Keratinocyte (primary cell): ENCODE measurements around the gene SEBOX. TPM values are rescaled to one million over a fixed set of nuclear protein-coding genes. Genes with fewer than 3 reads are reported as not detected.

ENCODE experiments used
- DNase-seq: peaks from one replicate; pipeline ENCODE4 v3.0.0-alpha.2; 2011; ENCODE audit warnings: low read depth, missing footprints, low spot score
- FAIRE-seq: peaks from 2 replicates; lab custom pipeline; 2011; peaks lifted over from hg19 to GRCh38; lab: Jason Lieb, UNC
- H2AFZ ChIP-seq: 2 replicates; pipeline ENCODE4 v1.6.0; 2012; ENCODE audit warnings: low read length, control low read depth, inconsistent platforms; ENCODE audit not compliant: control insufficient read depth
- H3K27ac ChIP-seq: 2 replicates; pipeline ENCODE4 v1.5.1; 2011; ENCODE audit warnings: low read length; ENCODE audit not compliant: control insufficient read depth, insufficient read depth
- H3K27me3 ChIP-seq: 3 replicates; pipeline ENCODE4 v1.6.0; 2011; ENCODE audit warnings: low read length; ENCODE audit not compliant: control insufficient read depth, insufficient read depth; ENCODE audit errors: extremely low read depth
- H3K36me3 ChIP-seq, 2 experiments: 2 replicates in 1 of 2; 3 replicates in 1 of 2; pipeline ENCODE4 v1.5.1; 2011; ENCODE audit warnings: low read length in 2 of 2, mild to moderate bottlenecking in 1 of 2; ENCODE audit not compliant: control insufficient read depth in 2 of 2, insufficient read depth in 2 of 2; ENCODE audit errors: extremely low read depth in 1 of 2
- H3K4me1 ChIP-seq: 3 replicates; pipeline ENCODE4 v1.5.1; 2011; ENCODE audit warnings: low read length; ENCODE audit not compliant: control insufficient read depth, insufficient read depth; ENCODE audit errors: extremely low read depth
- H3K4me2 ChIP-seq: 3 replicates; pipeline ENCODE4 v1.6.0; 2011; ENCODE audit warnings: low read depth, low read length; ENCODE audit not compliant: control insufficient read depth, insufficient read depth; ENCODE audit errors: extremely low read depth
- H3K4me3 ChIP-seq, 3 experiments: fragments of 200-600 bp in 1 of 3; sonication (generic) in 1 of 3; 2 replicates in 2 of 3; 3 replicates in 1 of 3; pipeline ENCODE4 v1.5.1; 2011 to 2016; ENCODE audit warnings: low read length in 3 of 3, mild to moderate bottlenecking in 3 of 3, control low read depth in 2 of 3, inconsistent platforms in 1 of 3, low read depth in 1 of 3, mixed read lengths in 1 of 3, mixed run types in 1 of 3, moderate library complexity in 1 of 3; ENCODE audit not compliant: control insufficient read depth in 2 of 3, insufficient read depth in 2 of 3; ENCODE audit errors: extremely low read depth in 1 of 3
- H3K79me2 ChIP-seq: 2 replicates; pipeline ENCODE4 v1.6.0; 2012; ENCODE audit warnings: low read length; ENCODE audit not compliant: control insufficient read depth, insufficient read depth
- H3K9ac ChIP-seq: 3 replicates; pipeline ENCODE4 v1.6.0; 2011; ENCODE audit warnings: low read length; ENCODE audit not compliant: control insufficient read depth, insufficient read depth; ENCODE audit errors: extremely low read depth
- H3K9me1 ChIP-seq: 3 replicates; pipeline ENCODE4 v1.6.0; 2011; ENCODE audit warnings: low read length; ENCODE audit not compliant: control insufficient read depth, insufficient read depth; ENCODE audit errors: extremely low read depth
- H3K9me3 ChIP-seq: 2 replicates; pipeline ENCODE4 v1.5.1; 2012; ENCODE audit warnings: low read depth, low read length; ENCODE audit not compliant: control insufficient read depth
- H4K20me1 ChIP-seq: 3 replicates; pipeline ENCODE4 v1.6.0; 2011; ENCODE audit warnings: low read length; ENCODE audit not compliant: control insufficient read depth, insufficient read depth; ENCODE audit errors: extremely low read depth
- CTCF ChIP-seq, 3 experiments: IDR thresholded peaks in 1 of 3; conservative IDR thresholded peaks in 1 of 3; optimal IDR thresholded peaks in 1 of 3; 2 replicates in 2 of 3; 3 replicates in 1 of 3; pipeline versions ENCODE3 to v1.5.1; 2011; ENCODE audit warnings: low read length in 3 of 3, mild to moderate bottlenecking in 3 of 3, moderate library complexity in 2 of 3, control low read depth in 1 of 3, inconsistent platforms in 1 of 3; ENCODE audit not compliant: insufficient read depth in 2 of 3; ENCODE audit errors: extremely low read depth in 1 of 3
- EZH2 ChIP-seq: IDR thresholded peaks from one replicate; pipeline ENCODE4 v1.6.1; 2012; ENCODE audit warnings: inconsistent platforms, mild to moderate bottlenecking, low read length, moderate library complexity
- dilution Hi-C: fragments of 300-500 bp; cut with MboI; formaldehyde crosslinking; loops from one replicate; pipeline ENCODE4 v1.7.0; 2020; ENCODE audit warnings: low sequenced_read_pairs; ENCODE audit not compliant: extremely low pct_ligation_motif_present
- polyA plus RNA-seq, 5 experiments: library from polyadenylated mRNA; depleted of rRNA in 3 of 5; stranded (reverse) in 3 of 5; stranded (forward) in 1 of 5; unstranded in 1 of 5; fragments of >200 nt; gene quantifications; 1 replicate in 1 of 5; 2 replicates in 3 of 5; 3 replicates in 1 of 5; pipeline versions ENCODE4 v1.2.1 to v1.2.3, GENCODE V29; 2011 to 2012; ENCODE audit warnings: missing spikeins in 2 of 5, low read depth in 1 of 5, low replicate concordance in 1 of 5

The SEBOX gene
- polyA plus RNA-seq, 1 donor (not counting 4 experiments of a cell fraction or from before 2014, with no cell fraction given): not detected

GRCh38 chr17:28404461-28404811 lies 39.4 kb upstream of the SEBOX start:
- H3K4me2 ChIP-seq: no peak overlapping the region
- no peak overlapping the region for H3K4me3 ChIP-seq
- no peaks in the 10 kb centered on the region for H3K9me1 ChIP-seq
- H3K9me3 ChIP-seq: no peaks in the 10 kb centered on the region
- dilution Hi-C loops: no loop called here
- H3K79me2 ChIP-seq: no peaks in the 10 kb centered on the region
- DNase-seq (no peak), FAIRE-seq (no peak)
- no peak for TF ChIP-seq EZH2
- no peak for TF ChIP-seq CTCF (optimal IDR thresholded peaks at IDR 0.05 in 1 of 3, IDR thresholded peaks at IDR 0.05 in 1 of 3, conservative IDR thresholded peaks at IDR 0.05 in 1 of 3; ENCODE audit: extremely low read depth in 1 of 3, insufficient read depth in 2 of 3, low read length in 3 of 3)
- H3K4me1 ChIP-seq: peaks cover 36% of the 10 kb centered on the region
- no peak overlapping the region for H3K27ac ChIP-seq
- no peaks in the 10 kb centered on the region for H3K36me3 ChIP-seq
- no peak overlapping the region for H2AFZ ChIP-seq
- no peak overlapping the region for H3K9ac ChIP-seq
- no peaks in the 10 kb centered on the region for H3K27me3 ChIP-seq
- H4K20me1 ChIP-seq: no peaks in the 10 kb centered on the region

DNA sequence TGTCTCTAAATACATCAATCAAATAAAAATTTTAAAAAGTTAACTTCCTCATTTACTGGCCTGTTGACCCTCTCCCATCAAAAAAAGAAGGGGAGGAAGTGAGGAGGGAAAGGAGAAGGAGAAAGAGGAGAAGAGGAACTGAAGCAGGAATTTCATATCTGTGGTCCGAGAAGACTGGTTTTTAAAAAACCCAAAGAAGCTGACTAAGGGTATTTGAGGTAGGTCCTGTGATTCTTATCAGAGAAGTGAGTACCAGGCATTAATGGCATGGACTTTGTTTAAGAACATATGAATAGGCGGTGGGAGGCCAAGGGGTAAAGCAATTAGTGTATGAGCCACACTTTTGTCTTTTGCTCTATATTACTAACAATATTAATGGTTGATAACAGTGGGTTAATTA lies 39.0 kb upstream of the SEBOX start:
- Histone ChIP-seq H4K20me1 (no peaks in the 10 kb centered on the region), H3K9ac (no peak overlapping the region), H3K27ac (no peak overlapping the region), H3K9me3 (no peaks in the 10 kb centered on the region), H3K4me2 (no peak overlapping the region), H3K4me1 (peaks cover 36% of the 10 kb centered on the region), H3K27me3 (no peaks in the 10 kb centered on the region), H3K36me3 (no peaks in the 10 kb centered on the region), H3K9me1 (no peaks in the 10 kb centered on the region), H3K4me3 (no peak overlapping the region), H3K79me2 (no peaks in the 10 kb centered on the region), H2AFZ (no peak overlapping the region)
- dilution Hi-C loops: no loop called here
- FAIRE-seq: no peak
- TF ChIP-seq CTCF (optimal IDR thresholded peaks at IDR 0.05 in 1 of 3, IDR thresholded peaks at IDR 0.05 in 1 of 3, conservative IDR thresholded peaks at IDR 0.05 in 1 of 3; ENCODE audit: extremely low read depth in 1 of 3, insufficient read depth in 2 of 3, low read length in 3 of 3) (no peak), EZH2 (no peak)
- DNase-seq: no peak
